PC-9 (cell line): Measurements from ENCODE around the gene AIFM1. TPM values are rescaled to one million over a fixed set of nuclear protein-coding genes. Genes with fewer than 3 reads are reported as not detected.

Source experiments
- BruUV-seq: library from RNA; stranded (reverse); fragments of 400-500 nt; replicated peaks from 2 replicates; lab custom pipeline; 2021; lab: Mats Ljungman, UMichigan
- CTCF ChIA-PET: fragments of 300-600 bp; sonication (Branson Sonifier 250); formaldehyde crosslinking; loops from one replicate; lab custom pipeline; 2022; ENCODE audit warnings: antibody characterized with exemption; lab: Charles Lee
- POLR2A ChIA-PET: fragments of 300-600 bp; sonication (Branson Sonifier 250); formaldehyde crosslinking; loops from one replicate; lab custom pipeline; 2022; ENCODE audit warnings: antibody characterized with exemption; ENCODE audit not compliant: unreplicated experiment; lab: Charles Lee
- DNase-seq, 2 experiments: peaks; one replicate each; pipeline versions ENCODE4 v3.0.0 to v3.0.0-alpha.2; 2015 to 2022; ENCODE audit warnings: mixed read lengths in 1 of 2
- H2AFZ ChIP-seq: fragments of 200-600 bp; sonication (generic); 2 replicates; pipeline ENCODE4 v1.8.1; 2017; ENCODE audit warnings: antibody characterized with exemption
- H3F3A ChIP-seq: fragments of 200-600 bp; sonication (generic); 2 replicates; pipeline ENCODE4 v1.8.1; 2017; ENCODE audit warnings: antibody characterized with exemption, mild to moderate bottlenecking, low read depth; ENCODE audit not compliant: insufficient read depth
- H3K27ac ChIP-seq: fragments of 200-600 bp; sonication (generic); 2 replicates; pipeline ENCODE4 v1.6.1; 2016; ENCODE audit warnings: mixed run types
- H3K27me3 ChIP-seq: fragments of 200-600 bp; sonication (generic); 2 replicates; pipeline ENCODE4 v1.6.1; 2016; ENCODE audit warnings: low read depth, mixed run types; ENCODE audit not compliant: insufficient read depth
- H3K36me3 ChIP-seq: fragments of 200-600 bp; sonication (generic); 2 replicates; pipeline ENCODE4 v1.6.1; 2016; ENCODE audit warnings: low read depth, mixed run types
- H3K4me1 ChIP-seq: fragments of 200-600 bp; sonication (generic); replicated peaks from 2 replicates; pipeline ENCODE4 v1.6.1; 2016; ENCODE audit warnings: mixed run types; ENCODE audit not compliant: insufficient read depth
- H3K4me2 ChIP-seq: fragments of 200-600 bp; sonication (generic); 2 replicates; pipeline ENCODE4 v1.6.1; 2017; ENCODE audit warnings: mixed run types
- H3K4me3 ChIP-seq: fragments of 200-600 bp; sonication (generic); 2 replicates; pipeline ENCODE4 v1.6.1; 2016; ENCODE audit warnings: mixed run types
- H3K79me2 ChIP-seq: fragments of 200-600 bp; sonication (generic); 2 replicates; pipeline ENCODE4 v1.6.1; 2017; ENCODE audit warnings: low read depth, mixed run types
- H3K9me2 ChIP-seq: fragments of 200-600 bp; sonication (generic); 2 replicates; pipeline ENCODE4 v1.8.1; 2017; ENCODE audit warnings: mild to moderate bottlenecking; ENCODE audit not compliant: insufficient read depth
- H3K9me3 ChIP-seq: fragments of 200-600 bp; sonication (generic); 2 replicates; pipeline ENCODE4 v1.8.1; 2016; ENCODE audit warnings: low read depth; ENCODE audit not compliant: insufficient read depth
- H4K20me1 ChIP-seq: fragments of 200-600 bp; sonication (generic); 2 replicates; pipeline ENCODE4 v1.8.1; 2017; ENCODE audit not compliant: insufficient read depth
- EZH2 ChIP-seq: fragments of 200-600 bp; sonication (generic); IDR thresholded peaks from 2 replicates; pipeline ENCODE4 v1.8.0; 2017; ENCODE audit warnings: antibody characterized with exemption, low read depth
- intact Hi-C: fragments of 100-400 bp; cut with micrococcal nuclease; formaldehyde crosslinking; loops from one replicate; pipeline ENCODE4 v1.10.0; 2022; ENCODE audit not compliant: unreplicated experiment
- total RNA-seq: library from RNA; stranded (reverse); gene quantifications from 2 replicates; pipeline ENCODE4 v1.2.3, GENCODE V29; 2021
- TF ChIP-seq, protein P1 (sequence below): fragments of 200-600 bp; sonication (generic); conservative IDR thresholded peaks from 2 replicates; pipeline ENCODE4 v1.6.1; 2017; ENCODE audit warnings: mixed run types, antibody characterized with exemption, mild to moderate bottlenecking, moderate library complexity

AIFM1 gene
- total RNA-seq, 1 experiment from 2014 or later, result 83.3 TPM

GRCh38 chrX:130196466-130196865, 30.8 kb upstream of the AIFM1 start:
- Histone ChIP-seq H3K4me3 (no peak overlapping the region), H3F3A (no peaks in the 10 kb centered on the region; the same call in 1 of the 2 replicates), H3K27me3 (no peaks in the 10 kb centered on the region), H3K79me2 (no peaks in the 10 kb centered on the region), H3K9me2 (no peaks in the 10 kb centered on the region), H3K36me3 (no peaks in the 10 kb centered on the region), H3K4me2 (no peak overlapping the region), H3K27ac (no peak overlapping the region), H2AFZ (no peak overlapping the region), H3K9me3 (no peaks in the 10 kb centered on the region), H3K4me1 (no peaks in the 10 kb centered on the region), H4K20me1 (no peaks in the 10 kb centered on the region)
- no peak for DNase-seq
- TF ChIP-seq, protein P1, sequence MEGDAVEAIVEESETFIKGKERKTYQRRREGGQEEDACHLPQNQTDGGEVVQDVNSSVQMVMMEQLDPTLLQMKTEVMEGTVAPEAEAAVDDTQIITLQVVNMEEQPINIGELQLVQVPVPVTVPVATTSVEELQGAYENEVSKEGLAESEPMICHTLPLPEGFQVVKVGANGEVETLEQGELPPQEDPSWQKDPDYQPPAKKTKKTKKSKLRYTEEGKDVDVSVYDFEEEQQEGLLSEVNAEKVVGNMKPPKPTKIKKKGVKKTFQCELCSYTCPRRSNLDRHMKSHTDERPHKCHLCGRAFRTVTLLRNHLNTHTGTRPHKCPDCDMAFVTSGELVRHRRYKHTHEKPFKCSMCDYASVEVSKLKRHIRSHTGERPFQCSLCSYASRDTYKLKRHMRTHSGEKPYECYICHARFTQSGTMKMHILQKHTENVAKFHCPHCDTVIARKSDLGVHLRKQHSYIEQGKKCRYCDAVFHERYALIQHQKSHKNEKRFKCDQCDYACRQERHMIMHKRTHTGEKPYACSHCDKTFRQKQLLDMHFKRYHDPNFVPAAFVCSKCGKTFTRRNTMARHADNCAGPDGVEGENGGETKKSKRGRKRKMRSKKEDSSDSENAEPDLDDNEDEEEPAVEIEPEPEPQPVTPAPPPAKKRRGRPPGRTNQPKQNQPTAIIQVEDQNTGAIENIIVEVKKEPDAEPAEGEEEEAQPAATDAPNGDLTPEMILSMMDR, result no peak
- no peak for TF ChIP-seq EZH2
- ChIA-PET POLR2A (no interaction called here), CTCF (no interaction called here)
- intact Hi-C loops, result no loop called here
- BruUV-seq, result no TSS peak

GRCh38 chrX:130190801-130191200, 25.2 kb upstream of the AIFM1 start:
- H2AFZ ChIP-seq, result no peak overlapping the region
- no peak overlapping the region for H3K4me3 ChIP-seq
- H3K27me3 ChIP-seq, result no peaks in the 10 kb centered on the region; the same call in 1 of the 2 replicates
- CTCF ChIA-PET, result no interaction called here
- no peaks in the 10 kb centered on the region for H4K20me1 ChIP-seq
- POLR2A ChIA-PET, result no interaction called here
- intact Hi-C loops, result loop anchor here (5.0 kb wide), 2 partner anchors 128 to 264 kb away; no protein-coding TSS in a partner anchor
- no peaks in the 10 kb centered on the region for H3F3A ChIP-seq
- H3K36me3 ChIP-seq, result no peaks in the 10 kb centered on the region
- H3K79me2 ChIP-seq, result no peaks in the 10 kb centered on the region
- BruUV-seq, result no TSS peak
- TF ChIP-seq, protein P1, result no peak
- TF ChIP-seq EZH2, result no peak
- H3K4me1 ChIP-seq, result no peaks in the 10 kb centered on the region
- H3K9me3 ChIP-seq, result no peaks in the 10 kb centered on the region
- H3K27ac ChIP-seq, result no peak overlapping the region
- no peak overlapping the region for H3K4me2 ChIP-seq
- no peak for DNase-seq
- no peaks in the 10 kb centered on the region for H3K9me2 ChIP-seq

DNA sequence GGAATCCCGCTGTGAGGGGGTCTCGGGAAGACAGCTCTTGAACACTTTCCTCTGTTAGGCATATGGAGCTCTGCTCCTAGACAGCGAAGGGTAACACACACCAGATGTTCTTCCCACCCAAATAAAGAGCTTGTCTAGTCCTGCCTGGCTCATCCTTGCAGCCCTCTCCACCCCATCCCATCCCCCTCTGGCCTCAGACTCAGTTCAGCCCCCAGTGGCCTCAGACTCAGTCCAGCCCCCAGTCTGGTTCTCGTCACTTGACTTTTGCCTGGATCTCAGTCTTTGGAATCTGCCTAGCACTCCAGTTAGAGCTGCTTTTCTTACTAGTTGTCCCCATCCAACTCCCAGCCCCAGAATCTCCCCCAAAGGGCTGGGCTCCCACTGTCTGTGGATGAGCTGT, 21.0 kb upstream of the AIFM1 start:
- Histone ChIP-seq H3K4me2 (no peak overlapping the region), H3K9me2 (no peaks in the 10 kb centered on the region), H3K27me3 (no peaks in the 10 kb centered on the region; the same call in 1 of the 2 replicates), H3K4me3 (no peak overlapping the region), H3K79me2 (no peaks in the 10 kb centered on the region), H3K4me1 (no peaks in the 10 kb centered on the region), H3K36me3 (no peaks in the 10 kb centered on the region), H2AFZ (no peak overlapping the region), H4K20me1 (no peaks in the 10 kb centered on the region), H3K27ac (no peak overlapping the region), H3F3A (no peaks in the 10 kb centered on the region), H3K9me3 (no peaks in the 10 kb centered on the region)
- DNase-seq, result no peak
- TF ChIP-seq, protein P1, result no peak
- no peak for TF ChIP-seq EZH2
- intact Hi-C loops, result no loop called here
- ChIA-PET POLR2A (interaction anchor here (0.7 kb wide), 1 partner anchor 75 kb away, joined by 4 read pairs; no protein-coding TSS in a partner anchor), CTCF (interaction anchor here (0.6 to 0.7 kb wide), 2 partner anchors 210 to 389 kb away, joined by 3 to 11 read pairs; no protein-coding TSS in a partner anchor)
- BruUV-seq, result no TSS peak
